ENCODE data around the gene WDFY3. TPM values are rescaled to one million over a fixed set of nuclear protein-coding genes. Genes with fewer than 3 reads are reported as not detected.

WDFY3 gene
- polyA plus RNA-seq, 1 of the 3 experiments (the other 2 are of a cell fraction) = 13.8 TPM

- WGBS (ENCODE audit: low lambda C conversion rate) = 63% methylated on average over 2 of the region's 2 CpGs
- Histone ChIP-seq H3K79me2 (ENCODE audit: insufficient read depth) (no peaks in the 10 kb centered on the region), H3K4me3 (ENCODE audit: low read depth in 2 of 2, low read length in 1 of 2) (no peak overlapping the region), H3K27ac (ENCODE audit: low read depth in 2 of 2, low read length in 1 of 2) (no peak overlapping the region), H3K9me2 (no peaks in the 10 kb centered on the region), H2AFZ (ENCODE audit: low read depth) (no peak overlapping the region), H3K27me3 (ENCODE audit: insufficient read depth) (no peaks in the 10 kb centered on the region), H3K36me3 (replicated peaks in 1 of 2; ENCODE audit: control insufficient read depth in 1 of 2, insufficient read depth in 2 of 2, low read length in 1 of 2) (no peaks in the 10 kb centered on the region), H3K4me1 (ENCODE audit: control insufficient read depth in 1 of 2, insufficient read depth in 2 of 2, low read depth in 1 of 2, low read length in 1 of 2) (no peaks in the 10 kb centered on the region), H3K4me2 (no peak overlapping the region), H3K9ac (no peak overlapping the region), H3K9me3 (no peaks in the 10 kb centered on the region; the same call in 1 of the 2 replicates), H4K20me1 (ENCODE audit: insufficient read depth) (no peaks in the 10 kb centered on the region), H3F3A (replicated peaks; ENCODE audit: insufficient read depth) (peaks cover 11% of the 10 kb centered on the region)
- TF ChIP-seq CTCF (IDR thresholded peaks at IDR 0.05) (no peak), SMC3 (IDR thresholded peaks at IDR 0.05; ENCODE audit: low read depth, low read length) (no peak), USF1 (IDR thresholded peaks at IDR 0.05; ENCODE audit: borderline replicate concordance, low read depth) (peak; percentile 60; the same call in 1 of the 2 replicates), NRF1 (IDR thresholded peaks at IDR 0.05; ENCODE audit: low read depth, low read length) (no peak), MAX (IDR thresholded peaks at IDR 0.05; ENCODE audit: low read depth) (no peak), RFX5 (IDR thresholded peaks at IDR 0.05; ENCODE audit: low read length) (no peak), NFIC (IDR thresholded peaks at IDR 0.05; ENCODE audit: borderline replicate concordance) (peak; percentile 38; the same call in 1 of the 2 replicates), GATA2 (CRISPR knock-in tag; IDR thresholded peaks at IDR 0.05) (no peak), EZH2phosphoT487 (IDR thresholded peaks at IDR 0.05; ENCODE audit: borderline replicate concordance, low read depth) (no peak), IRF3 (IDR thresholded peaks at IDR 0.05; ENCODE audit: low read depth, low read length) (no peak), EP300 (IDR thresholded peaks at IDR 0.05; ENCODE audit: borderline replicate concordance in 1 of 2, low read depth in 1 of 2, low read length in 1 of 2) (no peak), ELF1 (IDR thresholded peaks at IDR 0.05) (no peak), JUND (IDR thresholded peaks at IDR 0.05) (peak; percentile 33; the same call in 1 of the 2 replicates), MEF2A (IDR thresholded peaks at IDR 0.05; ENCODE audit: borderline replicate concordance, low read depth) (no peak), TAF1 (IDR thresholded peaks at IDR 0.05; ENCODE audit: borderline replicate concordance, low read depth, low read length) (no peak), TCF12 (IDR thresholded peaks at IDR 0.05) (peak; percentile 43), PBX3 (IDR thresholded peaks at IDR 0.05) (no peak), FOXM1 (IDR thresholded peaks at IDR 0.05; ENCODE audit: low read depth) (no peak)
- ChIA-PET CTCF (interaction anchor here (1.1 to 1.2 kb wide), 2 partner anchors 35 to 257 kb away, joined by 3 read pairs; no protein-coding TSS in a partner anchor), POLR2A (no interaction called here)
- DNase-seq = no peak
These were observed 39.4 kb upstream of the WDFY3 start for GRCh38 chr4:85005865-85006377.

Measured in SK-N-SH (cell line).